GM04503 (cell line): ENCODE results near the gene ASCL2.

Experiments used
- DNase-seq: peaks from one replicate; pipeline ENCODE4 v3.0.0-alpha.2; 2012; ENCODE audit warnings: low read depth

The ASCL2 gene

GRCh38 chr11:2272228-2272945, 2.0 kb upstream of the ASCL2 start:
- no peak for DNase-seq

DNA sequence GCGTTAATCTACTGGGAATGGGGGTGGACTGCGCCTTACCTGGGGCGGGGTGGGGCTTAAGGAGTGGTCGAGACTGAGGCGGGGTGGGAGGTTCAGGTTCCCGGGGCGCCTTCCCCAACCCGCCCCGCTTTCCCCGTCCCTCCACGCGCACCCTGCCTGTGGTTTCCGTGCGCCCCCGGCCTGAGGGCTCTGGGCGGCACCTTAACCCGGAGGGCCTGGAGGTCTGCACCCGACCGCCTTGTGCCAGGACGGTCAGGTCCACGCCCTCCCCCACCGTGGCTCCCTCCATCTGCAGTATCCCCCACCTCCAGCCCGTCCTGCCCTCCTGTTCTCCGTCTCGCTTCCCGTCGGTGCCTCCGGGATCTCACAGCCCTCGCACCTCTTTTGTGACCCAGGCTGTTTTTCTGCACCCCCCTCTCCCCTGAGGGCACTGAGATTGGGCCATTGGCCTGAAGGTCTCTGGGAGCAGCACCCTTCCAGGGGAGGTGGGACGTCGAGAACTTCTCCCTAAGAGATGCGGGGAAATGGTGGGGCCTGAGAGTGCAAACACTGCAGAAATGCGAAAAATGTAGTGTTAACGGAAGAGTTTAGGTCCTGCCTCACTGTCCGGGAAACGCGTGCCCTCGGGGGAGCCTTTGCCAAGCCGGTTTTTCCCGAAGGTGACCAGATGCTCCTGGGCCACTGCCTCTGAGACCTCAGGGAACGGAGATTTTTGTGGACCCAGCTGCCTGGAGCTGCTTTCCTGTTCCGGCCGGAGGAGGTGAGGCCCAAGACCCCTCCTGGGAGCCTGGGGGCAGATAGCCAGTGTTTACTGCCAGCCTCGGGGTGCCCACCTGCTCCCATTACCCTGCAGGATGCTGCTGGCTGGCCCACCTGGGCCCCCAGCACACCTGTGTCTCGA, 1.2 kb upstream of the ASCL2 start:
- no peak for DNase-seq

DNA sequence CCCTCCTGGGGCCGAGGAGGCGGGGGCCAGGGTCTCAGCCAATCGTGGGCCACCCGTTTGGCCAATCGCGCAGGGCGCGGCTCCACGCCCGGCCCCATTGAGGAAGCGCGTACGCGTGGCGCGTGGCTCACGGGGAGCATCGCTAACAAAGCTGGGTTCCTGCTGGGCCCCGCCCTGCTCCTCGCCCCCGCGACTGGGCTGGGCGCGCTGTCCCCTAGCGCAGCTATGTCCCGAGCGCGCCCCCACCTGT, 614 bp upstream of the ASCL2 start:
- DNase-seq = no peak

DNA sequence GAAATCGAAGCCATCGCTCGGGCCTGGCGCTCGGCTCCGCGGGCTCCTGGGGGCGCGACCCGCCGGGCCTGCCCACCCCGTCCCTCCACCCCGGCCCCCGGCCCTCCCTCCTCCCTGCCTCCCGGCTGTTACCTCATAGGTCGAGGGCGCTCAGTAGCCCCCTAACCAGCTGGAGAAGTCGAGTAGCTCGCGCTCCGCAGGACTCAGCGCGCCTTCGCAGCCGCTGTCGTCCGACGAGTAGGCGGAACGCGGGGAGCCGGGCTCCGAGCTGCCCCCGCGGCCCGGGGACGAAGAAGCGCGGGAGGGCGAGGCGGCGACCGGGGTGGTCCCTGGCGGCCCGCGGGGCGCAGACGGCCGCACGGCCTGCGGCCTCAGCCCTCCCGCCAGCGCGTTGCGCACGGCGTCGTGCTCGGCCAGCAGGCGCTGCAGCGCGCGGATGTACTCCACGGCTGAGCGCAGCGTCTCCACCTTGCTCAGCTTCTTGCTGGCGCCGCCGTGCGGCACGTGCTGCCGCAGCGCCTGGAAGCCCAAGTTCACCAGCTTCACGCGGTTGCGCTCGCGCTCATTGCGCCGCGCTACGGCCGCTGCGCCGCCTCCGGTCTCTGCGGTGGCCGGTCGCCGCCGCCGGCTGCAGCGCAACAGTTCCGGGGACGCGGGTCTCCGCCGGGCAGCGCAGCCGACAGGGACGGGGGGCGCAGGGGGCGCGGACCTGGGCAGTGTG, 627 bp downstream of the ASCL2 start:
- no peak for DNase-seq

DNA sequence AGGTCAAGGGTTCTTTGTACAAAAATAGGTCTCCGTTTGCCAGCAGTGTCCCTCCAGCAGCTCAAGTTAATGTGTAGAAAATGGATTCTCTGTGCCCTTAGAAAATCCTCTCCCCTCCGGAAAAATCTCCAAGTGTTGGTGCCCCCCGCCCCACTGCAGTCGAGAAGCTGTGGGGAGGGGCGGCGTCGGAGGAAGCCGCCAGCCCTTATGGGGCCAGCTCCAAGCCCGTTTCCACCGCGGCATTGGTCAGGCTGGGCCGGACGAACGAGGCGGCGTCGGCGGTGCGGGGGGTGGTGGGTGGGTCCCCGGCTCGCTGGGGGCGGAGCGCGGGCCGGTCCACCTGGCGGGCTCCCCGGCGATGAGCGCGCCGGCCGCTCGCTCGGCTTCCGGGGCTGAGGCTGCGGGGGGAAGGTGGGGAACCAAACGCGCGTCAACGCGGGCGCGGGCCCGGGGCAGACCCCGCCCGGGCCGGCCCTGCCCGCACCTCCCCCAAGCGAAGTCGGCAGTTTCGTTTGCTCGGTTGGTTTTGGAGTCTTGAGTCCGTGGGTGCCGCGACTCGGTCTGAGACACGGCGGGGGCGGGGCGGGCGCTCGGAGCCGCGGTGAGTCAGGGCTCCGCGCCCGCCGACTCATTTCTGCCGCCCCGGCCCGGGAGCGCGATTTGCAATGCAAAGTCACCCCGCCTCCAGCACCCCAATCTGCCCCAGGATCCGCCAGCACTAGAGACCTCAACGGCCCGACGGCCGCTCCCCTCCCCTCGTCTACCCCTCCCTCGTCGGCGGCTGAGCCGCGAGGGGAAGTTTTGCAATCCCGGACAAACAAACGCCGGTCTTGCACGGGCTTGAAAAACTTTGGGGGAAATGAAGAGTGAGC, 1.4 kb downstream of the ASCL2 start:
- DNase-seq = no peak

- no peak for DNase-seq
Measured at GRCh38 chr11:2267851-2268728, 2.3 kb downstream of the ASCL2 start.

DNA sequence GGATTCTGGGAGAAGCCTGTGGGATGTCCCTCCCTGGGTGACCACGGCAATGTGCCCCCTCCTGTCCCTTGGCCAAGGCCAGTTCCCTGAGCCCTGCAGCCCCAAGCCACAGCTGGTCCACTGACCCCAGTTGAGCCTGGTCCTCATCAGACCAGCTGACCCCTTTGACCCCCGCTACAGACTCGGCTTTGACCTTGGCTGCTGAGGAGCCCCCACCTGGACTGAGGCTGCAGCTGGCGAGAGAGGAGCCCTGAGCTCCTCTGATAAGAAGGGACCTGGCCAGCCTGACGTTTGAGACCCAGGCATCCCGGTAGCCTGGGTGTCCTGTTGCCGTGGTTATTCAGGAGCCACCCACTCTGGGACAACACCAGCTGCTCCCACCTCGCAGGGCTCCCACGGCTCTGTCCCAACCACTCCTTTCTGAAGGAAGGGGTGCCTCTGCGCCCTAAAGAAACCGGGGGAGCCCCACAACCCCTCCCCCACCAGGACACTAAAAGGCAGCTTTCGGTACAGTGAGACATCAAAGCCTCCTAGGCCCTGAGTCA, 3.0 kb downstream of the ASCL2 start:
- DNase-seq = no peak

GRCh38 chr11:2266586-2267305, 3.6 kb downstream of the ASCL2 start:
- no peak for DNase-seq

DNA sequence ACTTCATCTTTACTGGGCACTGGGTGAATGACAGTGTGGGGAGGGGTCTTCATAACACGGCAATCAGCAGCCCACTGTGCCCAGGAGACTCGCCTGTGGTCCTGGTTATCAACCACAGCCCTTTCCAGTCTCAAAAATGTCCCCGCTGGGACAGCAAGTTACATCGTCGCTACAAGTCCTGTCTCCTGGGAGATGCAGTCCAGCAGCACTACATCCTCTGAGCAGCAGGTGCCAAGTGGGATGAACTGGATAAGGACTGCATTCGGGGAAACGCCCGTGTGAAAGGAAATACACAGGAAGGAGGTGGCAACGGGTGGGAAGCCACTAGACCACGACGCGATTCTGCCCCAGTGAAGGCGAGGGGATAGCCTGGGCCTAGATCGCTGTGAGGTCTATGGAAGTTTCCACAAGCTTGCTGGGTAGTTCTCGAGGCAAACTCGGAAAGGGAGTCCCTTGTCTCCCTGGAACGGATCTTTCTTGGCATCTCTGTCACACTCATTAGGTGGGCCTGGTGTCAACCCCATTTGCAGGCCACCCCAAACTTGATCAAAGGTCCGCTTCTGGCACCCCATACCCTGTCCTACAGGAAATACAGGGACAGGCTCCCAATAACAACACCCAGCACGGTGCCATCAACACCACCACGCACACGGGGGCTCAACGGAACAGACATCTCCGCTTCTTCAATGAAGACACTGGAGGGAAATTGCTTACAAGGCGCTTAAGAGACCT, 4.4 kb downstream of the ASCL2 start:
- DNase-seq = no peak

GRCh38 chr11:2265396-2265795, 5.0 kb downstream of the ASCL2 start:
- DNase-seq = no peak

DNA sequence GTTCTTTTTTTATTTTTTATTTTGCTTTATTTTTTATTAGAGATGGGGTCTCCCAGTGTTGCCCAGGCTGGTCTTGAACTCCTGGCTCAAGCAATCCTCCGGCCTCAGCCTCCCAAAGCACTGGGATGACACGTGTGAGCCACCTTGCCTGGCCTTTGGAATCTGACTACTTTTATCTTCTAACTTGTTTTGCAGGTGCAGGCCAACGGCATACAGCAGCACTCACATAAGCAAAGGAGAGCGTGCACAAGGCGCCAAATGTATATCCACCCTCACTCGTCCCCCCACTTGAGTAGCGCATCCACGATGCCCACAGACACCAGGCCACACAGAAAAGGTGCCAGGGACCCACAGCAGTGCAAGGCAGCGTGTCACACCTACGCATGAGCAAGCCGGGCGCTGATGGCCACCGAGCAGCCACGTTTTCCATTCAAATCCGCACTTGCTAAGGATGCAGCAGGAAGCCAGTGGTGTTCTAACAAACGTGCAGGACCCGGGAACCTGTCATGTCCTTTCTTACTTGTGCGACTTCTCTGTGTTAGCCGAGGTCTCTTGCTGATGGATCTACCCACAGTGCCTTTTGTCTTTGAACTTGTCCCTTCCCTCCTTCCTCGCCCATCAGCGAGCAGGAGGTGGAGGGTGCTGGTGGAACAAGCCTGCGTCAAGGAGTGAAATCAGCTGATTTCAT, 5.9 kb downstream of the ASCL2 start:
- DNase-seq = no peak

DNA sequence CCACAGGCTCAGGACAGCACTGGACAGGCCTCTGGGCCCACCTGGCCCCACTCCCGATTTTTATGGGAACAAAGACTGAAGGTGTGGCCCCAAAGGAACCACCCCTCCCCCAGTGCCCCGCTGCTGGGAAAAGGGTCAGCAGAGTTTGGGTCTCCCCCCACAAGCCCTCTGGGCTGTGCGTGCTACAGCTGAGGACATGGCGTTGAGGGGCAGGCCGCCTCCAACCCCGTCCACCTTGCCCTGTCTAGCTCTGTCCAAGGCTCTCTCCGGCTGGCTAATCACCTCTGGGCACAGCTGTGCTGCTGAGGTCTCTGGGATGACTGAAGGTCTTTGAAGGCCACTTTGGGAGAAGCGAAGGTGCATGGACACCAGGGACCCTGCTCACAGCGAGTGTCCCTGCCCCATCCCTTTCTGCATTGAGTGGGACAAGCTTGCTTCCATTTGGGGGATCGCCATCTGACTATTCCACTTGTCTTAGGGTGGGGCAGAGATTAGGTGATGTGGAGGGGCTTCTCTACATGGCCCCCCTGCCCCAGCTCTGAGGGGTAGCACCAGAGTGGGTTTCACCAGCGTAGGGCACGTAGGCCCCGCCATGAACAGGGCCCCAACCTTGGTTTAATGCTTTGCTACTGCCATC, 6.5 kb downstream of the ASCL2 start:
- DNase-seq = no peak

DNA sequence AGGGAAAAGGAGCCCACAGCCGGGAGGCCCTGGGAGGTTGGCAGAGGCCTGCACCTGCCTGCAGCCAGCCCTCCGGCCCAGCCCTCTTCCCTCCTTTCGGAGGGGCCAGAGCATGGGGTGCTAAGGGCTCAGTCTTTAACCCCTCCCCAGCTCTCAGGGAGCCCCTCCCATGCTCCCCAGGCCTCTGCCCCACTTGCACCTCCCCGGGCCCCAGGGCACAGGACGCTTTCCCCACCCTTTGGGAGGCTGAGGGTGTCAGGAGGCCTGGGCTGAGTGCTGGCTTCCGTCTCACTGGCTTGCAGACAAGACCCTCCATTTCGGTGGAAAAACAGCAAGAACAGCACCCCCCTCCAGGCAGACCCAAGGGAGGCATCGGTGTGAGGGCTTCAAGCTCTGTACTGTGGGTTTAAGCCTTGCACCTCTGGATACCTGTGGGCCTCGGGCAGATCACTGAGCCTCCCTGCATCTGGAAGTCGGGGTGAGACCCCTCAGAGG, 7.3 kb downstream of the ASCL2 start:
- DNase-seq = no peak

DNA sequence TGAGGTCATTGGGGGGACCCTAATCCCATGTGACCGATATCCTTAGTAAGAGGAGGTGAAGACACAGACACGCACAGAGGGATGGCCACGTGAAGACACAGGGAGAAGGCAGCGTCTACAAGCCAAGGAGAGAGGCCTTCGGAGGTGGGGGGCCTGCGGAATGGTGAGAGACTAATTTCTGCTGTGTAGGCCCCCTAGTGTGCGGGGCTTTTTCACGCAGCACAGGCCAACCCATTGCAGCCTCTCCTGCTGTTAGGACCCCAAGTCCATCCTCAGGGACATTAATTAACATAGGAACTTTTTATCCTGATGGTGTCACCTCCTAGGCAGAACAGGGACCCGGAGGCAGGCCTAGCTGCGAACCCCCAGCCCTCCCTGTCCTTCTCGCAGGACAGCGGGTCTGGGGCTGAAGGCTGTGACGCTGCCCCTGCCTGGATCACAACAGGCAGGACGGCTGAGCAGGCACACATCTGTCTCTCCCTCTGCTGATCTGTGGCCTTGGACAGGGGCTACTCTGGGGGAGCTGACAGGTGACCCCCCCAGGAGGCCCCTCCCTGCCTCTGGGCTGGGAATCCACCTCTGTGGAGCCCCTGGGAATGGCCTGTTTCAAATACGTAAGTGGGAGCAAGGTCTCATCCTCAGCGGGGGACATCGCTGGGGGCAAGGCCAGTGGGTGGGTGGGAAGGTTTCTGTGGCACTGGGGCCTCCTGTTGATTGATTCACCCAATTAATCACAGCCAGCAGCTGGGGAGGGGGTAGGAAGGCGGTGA, 7.9 kb downstream of the ASCL2 start:
- DNase-seq = no peak

GRCh38 chr11:2261436-2262230, 8.8 kb downstream of the ASCL2 start:
- DNase-seq = no peak
